ENCODE measurements around the gene BST2.

BST2 gene

GRCh38 chr19:17419154-17419620 is 13.8 kb upstream of the BST2 start:
- Histone ChIP-seq H3K4me1 (ENCODE audit: insufficient read depth, low read length, severe bottlenecking) (peaks cover 19% of the 10 kb centered on the region), H3K4me2 (ENCODE audit: low read length) (peak overlapping the region; percentile 71), H3K27ac (ENCODE audit: low read depth, low read length, poor library complexity, severe bottlenecking) (peak overlapping the region; percentile 14), H3K36me3 (ENCODE audit: insufficient read depth, low read length) (peaks cover 6% of the 10 kb centered on the region; the same call in 1 of the 2 replicates), H3F3A (ENCODE audit: insufficient read depth, low read length) (no peaks in the 10 kb centered on the region), H3K9ac (ENCODE audit: low read length) (peak overlapping the region; percentile 81), H3K27me3 (ENCODE audit: insufficient read depth, low read length) (no peaks in the 10 kb centered on the region), H4K20me1 (ENCODE audit: insufficient read depth, low read length) (no peaks in the 10 kb centered on the region), H3K4me3 (ENCODE audit: low read depth, low read length, poor library complexity, severe bottlenecking) (peak overlapping the region; percentile 86), H3K9me2 (ENCODE audit: low read depth, low read length) (no peaks in the 10 kb centered on the region), H3K9me3 (ENCODE audit: low read length) (no peaks in the 10 kb centered on the region), H3K79me2 (ENCODE audit: insufficient read depth, low read length) (no peaks in the 10 kb centered on the region), H2AFZ (ENCODE audit: low read length) (no peak overlapping the region)
- no peak for TF ChIP-seq CTCF (IDR thresholded peaks at IDR 0.05; ENCODE audit: low read length)
- TF ChIP-seq EZH2 (IDR thresholded peaks at IDR 0.05; ENCODE audit: borderline replicate concordance, low read length): no peak

- H3K9me3 ChIP-seq (ENCODE audit: low read length): no peaks in the 10 kb centered on the region
- H3K4me2 ChIP-seq (ENCODE audit: low read length): peak overlapping the region; percentile 71
- no peak overlapping the region for H3K27ac ChIP-seq (ENCODE audit: low read depth, low read length, poor library complexity, severe bottlenecking)
- H3K4me1 ChIP-seq (ENCODE audit: insufficient read depth, low read length, severe bottlenecking): peaks cover 19% of the 10 kb centered on the region
- no peaks in the 10 kb centered on the region for H3F3A ChIP-seq (ENCODE audit: insufficient read depth, low read length)
- no peaks in the 10 kb centered on the region for H4K20me1 ChIP-seq (ENCODE audit: insufficient read depth, low read length)
- no peaks in the 10 kb centered on the region for H3K9me2 ChIP-seq (ENCODE audit: low read depth, low read length)
- no peak overlapping the region for H2AFZ ChIP-seq (ENCODE audit: low read length)
- H3K79me2 ChIP-seq (ENCODE audit: insufficient read depth, low read length): no peaks in the 10 kb centered on the region
- H3K9ac ChIP-seq (ENCODE audit: low read length): peak overlapping the region; percentile 81
- H3K27me3 ChIP-seq (ENCODE audit: insufficient read depth, low read length): no peaks in the 10 kb centered on the region
- peak overlapping the region; percentile 86 for H3K4me3 ChIP-seq (ENCODE audit: low read depth, low read length, poor library complexity, severe bottlenecking)
- H3K36me3 ChIP-seq (ENCODE audit: insufficient read depth, low read length): peaks cover 8% of the 10 kb centered on the region; the same call in 1 of the 2 replicates
- TF ChIP-seq EZH2 (IDR thresholded peaks at IDR 0.05; ENCODE audit: borderline replicate concordance, low read length) (no peak), CTCF (IDR thresholded peaks at IDR 0.05; ENCODE audit: low read length) (no peak)
Measured at GRCh38 chr19:17418710-17419109, 13.3 kb upstream of the BST2 start.

GRCh38 chr19:17415121-17415520 is 9.7 kb upstream of the BST2 start:
- Histone ChIP-seq H3K4me2 (ENCODE audit: low read length) (no peak overlapping the region), H3K79me2 (ENCODE audit: insufficient read depth, low read length) (no peaks in the 10 kb centered on the region), H3K4me3 (ENCODE audit: low read depth, low read length, poor library complexity, severe bottlenecking) (no peak overlapping the region), H3K36me3 (ENCODE audit: insufficient read depth, low read length) (peaks cover 19% of the 10 kb centered on the region; the same call in 1 of the 2 replicates), H3K4me1 (ENCODE audit: insufficient read depth, low read length, severe bottlenecking) (peaks cover 26% of the 10 kb centered on the region), H3K27me3 (ENCODE audit: insufficient read depth, low read length) (no peaks in the 10 kb centered on the region), H3K9me3 (ENCODE audit: low read length) (no peaks in the 10 kb centered on the region), H3F3A (ENCODE audit: insufficient read depth, low read length) (no peaks in the 10 kb centered on the region), H3K9ac (ENCODE audit: low read length) (no peak overlapping the region), H3K27ac (ENCODE audit: low read depth, low read length, poor library complexity, severe bottlenecking) (no peak overlapping the region), H3K9me2 (ENCODE audit: low read depth, low read length) (no peaks in the 10 kb centered on the region), H4K20me1 (ENCODE audit: insufficient read depth, low read length) (no peaks in the 10 kb centered on the region), H2AFZ (ENCODE audit: low read length) (no peak overlapping the region)
- TF ChIP-seq EZH2 (IDR thresholded peaks at IDR 0.05; ENCODE audit: borderline replicate concordance, low read length) (no peak), CTCF (IDR thresholded peaks at IDR 0.05; ENCODE audit: low read length) (no peak)
